HG02840 (cell line): Measurements from ENCODE around the gene AGBL1.

ENCODE experiments used
- ATAC-seq: cut with Tn5 transposase; IDR thresholded peaks from one replicate; pipeline ENCODE4 v1.9.1; 2021; ENCODE audit warnings: mild to moderate bottlenecking, moderate library complexity, moderate number of reproducible peaks; ENCODE audit not compliant: unreplicated experiment, low FRiP score

AGBL1 gene

DNA sequence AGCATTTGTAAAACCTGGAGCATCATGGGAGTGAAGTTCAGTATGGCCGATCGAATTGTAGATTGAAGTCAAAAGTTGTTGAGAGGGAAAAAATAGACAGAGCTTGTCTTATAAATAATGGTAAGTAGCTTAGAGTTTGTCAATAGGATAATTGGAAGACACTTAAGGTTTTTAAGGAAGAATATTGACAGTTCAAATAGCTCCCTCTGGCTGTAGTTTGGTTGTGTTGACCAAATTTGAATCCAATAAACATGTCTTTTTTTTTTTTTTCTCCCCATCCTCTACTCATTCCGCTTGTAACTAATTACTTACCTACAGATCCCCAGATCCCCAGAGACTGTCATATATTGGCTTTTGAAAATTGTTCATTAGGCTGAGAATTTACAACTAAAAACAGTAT lies 677.0 kb downstream of the AGBL1 start:
- no peak for ATAC-seq

DNA sequence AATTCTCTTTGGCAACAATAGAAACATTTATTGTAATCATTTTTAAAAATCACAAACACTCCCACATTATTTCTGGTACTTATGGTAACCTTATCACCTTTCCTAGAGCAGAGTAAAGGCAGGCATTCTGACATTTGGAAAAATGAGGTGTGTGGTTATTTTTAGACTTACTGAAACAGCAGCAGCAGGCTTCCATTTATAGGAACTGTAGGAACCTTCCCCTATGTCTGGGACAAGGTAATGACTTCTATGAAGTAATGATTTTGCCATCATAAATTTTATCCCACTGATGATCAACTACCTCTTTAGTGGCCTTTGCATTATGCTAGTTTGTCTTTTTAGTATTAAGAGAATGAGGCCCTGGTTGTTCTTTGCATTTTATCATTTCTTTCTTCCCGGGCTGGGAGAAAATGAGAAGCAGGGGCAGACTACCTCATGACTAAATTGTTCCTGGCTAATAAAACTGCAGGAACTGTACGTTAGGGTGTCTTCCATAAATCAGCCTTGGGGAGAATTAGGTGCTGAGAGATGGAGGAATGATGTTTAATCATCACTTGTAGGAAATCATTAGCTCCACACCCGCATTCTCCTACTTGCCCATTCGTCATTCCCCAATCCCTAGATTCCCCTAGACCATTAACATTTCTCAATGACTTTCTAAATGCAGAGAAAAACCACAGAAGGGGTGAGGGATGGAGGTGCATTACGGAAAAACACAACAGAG lies 680.3 kb downstream of the AGBL1 start:
- ATAC-seq, result no peak

DNA sequence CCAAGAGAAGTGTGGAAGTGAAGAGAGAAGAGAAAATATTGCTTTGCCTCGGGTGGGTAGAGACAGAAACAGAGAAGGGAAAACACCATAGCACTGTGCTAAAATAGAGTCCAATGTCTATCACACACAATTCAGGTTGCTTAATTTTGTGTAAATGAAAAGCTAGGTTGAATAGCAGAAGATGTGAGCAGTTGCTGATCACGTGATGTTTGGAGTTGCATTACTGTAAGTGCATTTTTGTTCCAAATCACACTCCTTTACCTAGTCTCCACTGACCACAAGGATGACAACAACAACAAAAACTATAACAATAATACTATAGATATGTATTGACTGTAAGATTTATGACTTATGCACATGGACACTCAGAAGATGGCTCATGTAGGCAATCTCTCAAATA lies 683.2 kb downstream of the AGBL1 start:
- ATAC-seq, result no peak

DNA sequence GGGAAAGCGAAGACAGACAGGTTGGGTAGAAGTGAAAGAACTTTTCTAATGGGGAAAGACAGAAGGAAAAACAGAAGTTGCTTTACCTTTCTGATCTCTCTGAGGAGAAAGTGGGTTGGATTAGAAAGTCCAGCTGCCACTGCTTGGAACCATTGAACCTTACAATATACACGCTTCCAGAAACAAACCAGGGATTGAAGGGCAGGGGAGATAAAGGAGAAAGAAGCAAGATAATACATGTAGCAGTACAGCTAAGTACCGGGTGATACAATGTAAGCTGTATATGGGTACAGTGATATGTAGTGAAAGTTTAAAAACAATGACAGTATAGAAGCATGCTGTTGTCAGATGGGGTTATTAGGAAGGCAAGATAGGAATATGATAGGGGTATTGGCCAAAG lies 684.4 kb downstream of the AGBL1 start:
- no peak for ATAC-seq

DNA sequence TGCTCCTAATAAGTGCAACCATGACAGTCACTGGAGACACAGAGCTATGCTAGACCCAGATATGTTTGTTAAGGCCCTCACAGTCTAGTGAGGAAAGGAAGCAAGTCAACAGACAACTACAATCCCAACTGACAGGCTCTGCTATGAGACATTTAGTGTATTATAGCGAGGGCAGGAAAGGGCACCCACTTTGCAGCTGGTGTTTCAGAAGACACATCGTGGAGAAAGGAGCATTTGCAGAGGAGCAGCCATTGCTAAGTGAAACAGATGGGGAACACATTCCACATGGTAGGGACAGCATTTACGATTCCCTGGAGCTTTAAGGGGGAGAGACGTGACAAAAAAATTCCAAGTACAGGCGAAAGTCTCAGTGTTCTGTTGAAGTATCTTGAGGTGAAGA lies 685.6 kb downstream of the AGBL1 start:
- no peak for ATAC-seq

DNA sequence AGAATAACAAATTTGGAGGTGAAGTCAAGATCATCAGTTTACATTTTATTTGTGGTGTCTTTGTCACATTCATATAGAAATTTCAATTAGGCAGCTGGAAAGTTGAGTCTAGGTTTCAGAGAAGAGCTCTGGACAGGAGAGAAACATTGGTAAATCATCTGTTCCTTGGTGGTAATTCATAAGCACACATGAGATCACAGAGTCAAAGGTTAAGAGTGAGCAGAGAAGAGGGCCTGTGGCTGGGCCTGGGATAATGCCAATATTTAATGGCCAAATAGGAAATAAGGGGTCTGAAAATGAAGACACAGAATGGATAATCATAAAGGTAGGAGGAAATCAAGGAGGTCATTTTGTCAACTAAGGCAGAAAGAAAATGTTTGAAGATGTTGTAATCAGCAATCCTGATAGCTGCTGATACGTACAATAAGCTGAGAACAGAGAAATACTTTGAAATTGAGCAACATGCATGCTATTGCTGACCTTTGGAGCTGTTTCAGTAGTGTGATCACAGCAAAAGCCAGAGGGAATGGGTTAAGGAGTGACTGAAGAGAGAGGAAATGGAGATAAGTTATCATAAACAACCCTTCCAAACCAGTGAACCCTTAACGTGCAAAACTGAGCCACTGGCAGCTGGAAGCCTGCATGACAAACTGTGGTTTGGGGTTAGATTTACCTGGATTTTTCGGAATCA lies 692.8 kb downstream of the AGBL1 start:
- ATAC-seq, result no peak

DNA sequence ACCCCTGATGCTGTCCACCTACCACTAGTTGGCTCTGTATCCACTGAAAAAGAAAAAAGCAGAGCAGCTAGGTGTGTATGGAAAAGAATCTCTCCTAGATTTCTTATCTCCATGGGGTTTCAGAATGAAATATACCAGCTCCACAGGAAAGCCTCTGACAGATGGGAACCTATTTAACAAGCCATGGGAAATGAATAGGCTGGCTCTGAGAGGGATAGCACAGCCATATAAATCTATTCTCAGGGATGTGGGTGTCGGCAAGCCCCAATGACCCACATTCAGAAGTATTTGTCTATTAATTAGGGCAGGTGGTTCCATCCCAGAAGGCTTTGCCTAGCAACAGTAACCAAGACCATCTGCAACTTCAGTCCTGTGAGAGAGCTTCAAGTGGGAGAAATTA lies 694.1 kb downstream of the AGBL1 start:
- ATAC-seq, result no peak

DNA sequence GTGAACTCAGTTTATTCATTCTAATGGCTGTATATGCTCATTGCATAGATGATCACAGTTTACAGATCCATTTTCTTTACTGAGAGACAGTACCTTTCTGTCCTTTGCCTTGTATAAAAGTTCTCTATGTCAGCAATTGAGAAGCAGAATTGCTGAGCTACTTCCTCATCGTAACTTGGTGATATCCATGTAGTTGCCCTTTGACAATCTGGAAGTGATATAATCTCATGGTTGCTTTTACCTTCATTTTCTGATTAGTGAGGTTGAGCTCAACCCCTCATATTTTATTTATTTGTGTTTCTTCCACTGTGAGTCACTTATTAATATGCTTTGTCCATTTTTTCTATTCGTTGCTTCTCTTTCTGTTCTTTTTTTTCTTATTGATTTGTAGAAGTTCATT lies 696.5 kb downstream of the AGBL1 start:
- no peak for ATAC-seq

DNA sequence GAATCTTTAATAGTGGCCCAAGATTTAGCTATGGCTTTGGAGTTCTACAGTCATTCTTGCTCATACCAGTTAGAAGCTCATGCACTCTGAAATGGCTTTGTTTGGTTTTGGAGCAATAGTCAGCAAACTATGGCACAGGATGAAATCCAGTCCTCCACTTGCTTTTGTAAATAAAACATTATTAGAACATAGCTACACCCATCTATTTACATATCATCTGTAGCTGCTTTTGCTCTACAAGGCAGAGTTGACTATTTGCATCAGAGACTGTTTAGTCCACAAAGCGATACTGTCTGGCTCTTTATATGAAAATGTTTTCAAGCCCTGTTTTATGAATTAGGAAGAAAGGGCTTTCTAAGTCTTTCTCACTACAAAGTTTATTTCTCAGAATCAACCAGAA lies 716.9 kb downstream of the AGBL1 start:
- ATAC-seq, result no peak

DNA sequence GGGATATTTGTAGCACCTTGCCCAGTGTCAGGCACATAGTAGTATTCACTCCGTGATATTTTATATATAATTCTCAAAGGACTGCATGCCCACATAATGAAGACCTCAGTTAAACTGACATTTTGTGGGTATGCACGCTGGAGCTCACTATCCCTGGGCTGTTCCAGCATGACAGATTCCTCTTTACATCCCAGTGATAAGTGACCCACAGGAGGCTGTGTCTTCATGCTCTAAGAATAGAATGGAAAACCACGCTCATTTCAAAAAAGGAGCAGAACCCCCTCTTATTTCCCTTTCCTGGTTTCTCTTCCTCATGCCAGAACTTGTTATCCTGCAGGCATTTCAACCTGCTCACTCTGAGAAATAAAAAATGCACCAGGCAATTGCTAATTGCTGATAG lies 717.5 kb downstream of the AGBL1 start:
- ATAC-seq, result no peak

DNA sequence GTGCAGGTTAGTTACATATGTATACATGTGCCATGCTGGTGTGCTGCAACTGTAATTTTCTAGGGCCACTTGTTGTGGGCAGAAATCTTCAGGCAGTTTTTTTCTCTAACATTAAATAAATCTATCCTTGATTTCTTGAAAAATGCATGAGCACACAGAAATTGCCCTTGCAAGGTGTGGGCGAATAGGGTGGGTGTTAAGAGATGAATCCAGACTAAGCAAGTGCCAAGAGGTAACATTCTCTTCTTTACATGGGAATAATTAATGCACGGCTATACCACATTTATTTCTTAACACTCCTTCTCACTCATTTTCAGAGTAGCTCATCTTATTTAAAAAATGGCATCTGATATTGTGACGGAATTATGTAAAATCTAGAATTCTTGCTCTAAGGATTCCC lies 719.6 kb downstream of the AGBL1 start:
- no peak for ATAC-seq

DNA sequence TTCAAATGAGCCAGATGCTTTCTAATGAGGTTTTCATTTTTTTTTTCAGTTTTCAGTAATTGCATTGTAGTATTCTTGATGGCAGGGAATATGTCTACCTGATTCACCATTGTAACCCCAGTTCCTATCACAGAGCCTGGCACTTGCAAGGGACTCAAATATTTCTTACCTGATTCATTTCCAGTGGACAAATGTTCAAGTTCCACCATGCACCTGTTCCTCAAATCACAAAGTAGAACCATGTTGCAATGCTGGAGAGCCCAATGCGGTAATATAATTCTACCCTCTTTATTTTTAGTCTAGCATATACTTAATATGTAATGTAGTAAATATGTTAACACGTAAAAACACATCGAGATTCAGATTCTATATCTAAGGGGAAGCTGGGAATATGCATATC lies 722.6 kb downstream of the AGBL1 start:
- no peak for ATAC-seq

DNA sequence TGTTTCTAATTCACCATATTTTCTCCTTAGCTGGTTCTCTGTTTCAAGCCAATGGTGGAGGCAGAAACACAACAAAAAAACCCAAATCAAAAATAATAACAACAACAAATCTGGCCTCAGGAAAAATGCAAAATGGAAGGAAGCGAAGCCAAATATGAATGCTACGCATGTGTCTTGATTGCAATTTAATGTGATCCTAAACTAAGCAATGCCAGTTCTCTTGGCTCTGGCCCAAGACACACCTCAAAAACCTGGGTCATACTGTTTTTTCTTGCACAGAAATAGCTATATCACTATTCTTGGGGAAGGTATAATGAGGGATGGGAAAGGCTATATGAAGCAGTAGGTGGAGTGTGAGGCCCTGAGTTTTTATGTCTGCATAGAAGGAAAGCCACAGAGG lies 724.7 kb downstream of the AGBL1 start:
- ATAC-seq, result no peak

DNA sequence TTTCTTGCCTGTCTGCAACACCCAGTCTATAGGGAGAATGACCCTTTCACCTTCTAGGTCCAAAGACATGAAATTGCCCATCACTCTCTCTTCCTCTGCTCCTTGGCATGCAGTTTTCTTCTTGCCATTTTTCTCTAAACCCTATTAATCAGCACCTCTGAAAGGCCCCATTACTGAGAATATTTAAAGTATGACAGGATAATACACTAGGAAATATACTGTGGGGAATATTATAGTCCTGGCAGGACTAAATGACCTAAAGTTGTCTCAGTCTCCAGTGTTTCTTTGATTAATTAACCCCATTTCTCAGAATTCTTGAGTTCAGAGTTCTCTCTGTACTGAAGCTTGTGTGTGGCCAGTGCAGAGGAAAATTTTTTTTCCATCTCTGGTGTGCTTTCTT lies 730.7 kb downstream of the AGBL1 start:
- ATAC-seq, result no peak

DNA sequence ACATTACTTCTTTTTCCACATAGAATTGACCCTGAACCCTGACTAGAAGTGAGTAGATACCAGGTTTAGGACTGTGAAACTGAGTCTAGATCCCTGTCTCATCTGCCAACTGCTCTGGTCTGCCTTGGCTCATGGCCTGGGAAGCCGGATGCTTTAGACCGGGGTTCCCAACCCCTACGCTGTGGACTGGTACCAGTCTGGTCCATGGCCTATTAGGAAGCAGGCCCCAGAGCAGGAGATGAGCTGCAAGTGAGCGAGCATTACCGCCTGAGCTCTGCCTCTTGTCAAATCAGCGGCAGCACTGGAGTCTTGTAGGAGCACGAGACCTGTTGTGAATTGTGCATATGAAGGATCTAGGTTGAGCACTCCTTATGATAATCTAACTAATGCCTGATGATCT lies 734.2 kb downstream of the AGBL1 start:
- no peak for ATAC-seq

DNA sequence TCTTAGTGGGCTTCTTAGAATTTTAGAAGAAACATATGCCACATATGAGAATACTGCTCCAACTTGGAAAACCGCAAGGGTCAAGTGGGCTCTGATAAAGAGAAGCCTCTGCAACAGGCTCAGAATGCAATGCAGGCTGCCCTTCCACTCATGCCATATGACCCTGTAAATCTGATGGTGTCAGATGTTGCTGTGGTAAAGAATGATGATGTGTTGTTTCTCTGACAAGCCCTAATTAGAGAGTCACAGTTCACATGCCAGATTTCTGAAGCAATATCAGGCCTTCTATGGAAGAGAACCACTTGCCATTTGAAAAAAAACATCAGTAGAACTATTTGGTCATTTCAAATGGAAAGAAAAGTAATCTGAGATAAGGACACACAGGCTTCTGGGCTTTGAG lies 749.6 kb downstream of the AGBL1 start:
- no peak for ATAC-seq

DNA sequence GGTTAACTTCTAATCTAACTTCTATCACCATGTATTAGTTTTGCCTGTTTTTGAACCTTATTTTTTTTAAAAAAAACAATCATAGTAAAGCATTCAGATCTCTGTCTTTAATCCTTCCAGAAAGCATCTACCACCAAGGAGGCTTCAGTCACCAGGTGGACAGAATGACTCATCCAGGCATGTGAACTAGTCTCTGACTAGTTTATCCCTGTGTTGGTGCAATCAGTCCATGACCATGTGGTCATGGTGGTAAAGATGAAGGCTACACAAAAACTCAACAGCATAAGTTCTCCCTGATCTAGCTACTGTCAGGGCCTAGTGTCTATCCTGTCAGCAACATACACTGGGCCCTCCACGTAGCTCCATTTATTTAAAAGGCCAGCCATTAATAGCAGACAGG lies 750.6 kb downstream of the AGBL1 start:
- ATAC-seq, result no peak

DNA sequence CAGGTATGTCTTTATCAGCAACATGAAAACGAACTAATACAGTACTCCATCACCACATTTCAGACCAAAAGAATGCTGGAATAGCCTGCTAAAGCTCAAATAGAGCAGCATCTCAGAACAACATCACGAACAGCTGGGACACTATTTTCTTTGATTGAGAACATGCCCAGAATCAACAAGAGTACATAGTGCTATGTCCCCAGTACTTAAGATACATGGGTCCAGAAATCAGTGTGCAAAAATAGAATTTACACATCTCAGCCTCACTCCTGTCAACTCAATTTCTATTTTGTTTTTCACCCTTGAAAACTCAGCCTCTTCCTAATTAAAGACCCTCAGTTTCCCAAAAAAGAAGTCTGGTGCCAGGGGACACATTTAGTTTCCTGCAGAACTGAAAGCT lies 753.9 kb downstream of the AGBL1 start:
- no peak for ATAC-seq

DNA sequence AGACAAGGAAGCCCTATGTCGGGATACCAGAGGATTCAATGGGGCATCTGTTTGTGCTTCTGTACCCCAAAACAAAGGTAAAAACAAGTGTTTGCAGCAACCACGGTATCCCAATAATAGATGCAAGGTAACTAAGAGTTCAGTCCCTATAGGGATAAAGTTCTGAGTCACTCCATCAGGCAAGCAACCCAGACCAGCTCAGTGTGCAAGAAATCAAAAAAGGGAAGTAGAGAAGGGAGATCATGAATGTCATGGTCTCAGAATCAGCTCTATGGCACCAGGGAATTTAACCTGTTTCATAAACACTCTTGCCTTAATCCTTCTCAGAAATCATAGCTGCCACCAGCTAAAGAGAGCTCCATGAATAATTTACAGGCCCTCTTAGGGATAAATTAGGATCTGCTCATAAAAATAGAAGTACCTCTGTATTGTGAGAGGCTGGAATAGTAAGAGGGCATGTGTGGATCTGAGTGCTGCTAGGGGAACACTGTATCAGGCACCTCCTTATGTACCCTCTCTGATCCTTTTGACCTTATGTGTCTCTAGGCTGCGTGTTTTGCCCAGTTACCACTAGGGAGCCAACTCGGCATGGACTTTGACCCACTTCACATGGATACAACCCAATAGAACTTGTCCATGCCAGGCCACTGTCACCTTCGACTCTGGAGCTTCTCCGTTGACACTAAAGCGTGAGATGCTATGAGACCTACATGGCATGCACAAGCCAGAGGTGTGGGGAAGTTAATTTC lies 754.6 kb downstream of the AGBL1 start:
- no peak for ATAC-seq

DNA sequence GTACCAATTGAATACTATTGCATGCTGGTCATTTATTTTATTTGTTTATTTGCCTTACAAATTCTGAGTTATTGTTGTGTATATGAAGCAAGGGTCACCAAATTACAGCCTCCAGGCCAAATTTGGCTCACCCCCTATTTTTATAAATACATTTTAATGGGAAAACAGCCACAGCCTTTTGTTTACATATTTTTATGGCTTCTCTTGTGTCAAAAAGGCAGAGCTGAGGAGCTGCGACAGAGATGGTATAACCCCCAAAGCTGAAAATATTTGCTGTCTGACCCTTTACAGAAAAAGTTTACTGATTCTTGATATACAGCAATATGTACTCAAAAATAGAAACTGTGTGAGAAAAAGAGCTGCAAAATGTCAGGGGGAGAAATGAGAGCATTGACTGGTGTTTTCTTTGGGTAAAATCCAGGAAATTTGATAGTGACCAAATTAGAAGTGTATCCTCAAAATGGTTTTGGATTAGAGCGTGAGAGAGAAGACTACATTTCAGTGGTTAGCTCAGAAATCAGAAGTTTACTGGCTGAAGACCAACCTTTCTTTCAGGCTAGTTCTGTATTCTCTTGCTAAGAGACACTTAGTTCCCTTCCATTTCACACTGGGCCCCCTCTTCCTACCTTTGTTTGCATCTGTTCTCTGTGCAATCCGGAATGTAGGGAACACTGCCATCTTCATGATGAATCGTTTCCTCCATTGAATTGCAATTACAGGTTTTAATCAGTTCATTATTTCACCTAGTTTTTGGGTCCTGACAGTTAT lies 757.8 kb downstream of the AGBL1 start:
- ATAC-seq, result no peak

DNA sequence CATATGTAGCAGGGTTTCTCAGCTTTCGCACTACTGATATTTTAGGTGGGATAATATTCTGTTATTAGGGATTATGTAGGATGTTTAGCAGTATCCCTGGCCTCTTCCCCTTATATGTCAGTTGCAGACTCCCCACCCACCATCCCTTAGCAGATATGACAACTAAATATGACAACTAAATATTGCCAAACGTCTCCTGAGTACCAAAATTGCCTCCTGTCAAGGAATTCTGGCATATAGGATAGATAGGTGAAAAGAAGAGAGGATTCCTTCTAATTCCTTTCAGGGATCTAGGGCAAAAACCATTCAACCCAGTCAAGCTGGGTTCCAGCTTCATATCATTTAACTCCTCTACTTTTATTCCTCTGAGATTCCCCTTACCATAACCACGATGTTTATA lies 759.8 kb downstream of the AGBL1 start:
- ATAC-seq, result no peak
